H1 (cell line): Measurements from ENCODE around the gene SLC35D2. TPM values are rescaled to one million over a fixed set of nuclear protein-coding genes. Genes with fewer than 3 reads are reported as not detected.

Experiments used
- CTCF ChIA-PET: fragments of 300-600 bp; sonication (Branson Sonifier 250); formaldehyde crosslinking; loops from one replicate; lab custom pipeline; 2021; ENCODE audit not compliant: partially characterized antibody; lab: Charles Lee
- POLR2A ChIA-PET: fragments of 300-600 bp; sonication (Branson Sonifier 250); formaldehyde crosslinking; loops from one replicate; lab custom pipeline; 2021; ENCODE audit warnings: inconsistent platforms; ENCODE audit not compliant: partially characterized antibody; lab: Charles Lee
- DNase-seq, 2 experiments: peaks; one replicate each; pipeline versions ENCODE4 v3.0.0 to v3.0.0-alpha.2; 2010 to 2022; ENCODE audit warnings: low spot score in 2 of 2, low read depth in 1 of 2, mixed read lengths in 1 of 2
- FAIRE-seq: peaks from 2 replicates; lab custom pipeline; 2011; peaks lifted over from hg19 to GRCh38; lab: Jason Lieb, UNC
- H2AFZ ChIP-seq: 2 replicates; pipeline ENCODE4 v1.8.1; 2012; ENCODE audit warnings: low read length, inconsistent platforms
- H2AK5ac ChIP-seq: 2 replicates; pipeline ENCODE4 v1.6.1; 2013; ENCODE audit warnings: low read depth, low read length
- H2BK120ac ChIP-seq: replicated peaks from 2 replicates; pipeline ENCODE3; 2013; ENCODE audit warnings: low read depth, low read length, inconsistent platforms
- H2BK12ac ChIP-seq: 2 replicates; pipeline ENCODE4 v1.6.1; 2013; ENCODE audit warnings: low read depth, low read length
- H2BK15ac ChIP-seq: 2 replicates; pipeline ENCODE4 v1.6.1; 2013; ENCODE audit warnings: low read length
- H2BK20ac ChIP-seq: 2 replicates; pipeline ENCODE4 v1.6.1; 2013; ENCODE audit warnings: low read length
- H2BK5ac ChIP-seq: 2 replicates; pipeline ENCODE4 v1.6.1; 2013; ENCODE audit warnings: low read depth, low read length
- H3K14ac ChIP-seq: 2 replicates; pipeline ENCODE4 v1.6.1; 2013; ENCODE audit warnings: inconsistent platforms; ENCODE audit not compliant: insufficient read length
- H3K18ac ChIP-seq: 2 replicates; pipeline ENCODE4 v1.6.1; 2013; ENCODE audit warnings: low read length; ENCODE audit errors: extremely low read depth
- H3K23ac ChIP-seq: 2 replicates; pipeline ENCODE4 v1.6.1; 2013; ENCODE audit warnings: inconsistent platforms; ENCODE audit not compliant: insufficient read length
- H3K23me2 ChIP-seq: 2 replicates; pipeline ENCODE4 v1.6.1; 2013; ENCODE audit warnings: low read depth, low read length
- H3K27ac ChIP-seq: 2 replicates; pipeline ENCODE4 v1.6.1; 2011; ENCODE audit warnings: low read depth, low read length, inconsistent platforms
- H3K27me3 ChIP-seq, 4 experiments: replicated peaks in 1 of 4; 1 replicate in 1 of 4; 2 replicates in 3 of 4; pipeline versions ENCODE4 v1.6.1 to v1.8.1; 2011 to 2013; ENCODE audit warnings: low read length in 3 of 4, mild to moderate bottlenecking in 3 of 4, inconsistent platforms in 2 of 4, mixed read lengths in 2 of 4, moderate library complexity in 1 of 4; ENCODE audit not compliant: control insufficient read depth in 3 of 4, insufficient read depth in 3 of 4; ENCODE audit errors: extremely low read depth in 1 of 4
- H3K36me3 ChIP-seq, 4 experiments: 2 replicates each; pipeline versions ENCODE4 v1.6.1 to v1.8.1; 2011 to 2013; ENCODE audit warnings: mild to moderate bottlenecking in 4 of 4, low read length in 3 of 4, moderate library complexity in 2 of 4, control low read depth in 1 of 4, inconsistent platforms in 1 of 4; ENCODE audit not compliant: insufficient read depth in 4 of 4, control insufficient read depth in 2 of 4
- H3K4ac ChIP-seq: replicated peaks from 2 replicates; pipeline ENCODE3; 2013; ENCODE audit warnings: low read length, low read depth, mixed read lengths, inconsistent platforms; ENCODE audit not compliant: insufficient read length
- H3K4me1 ChIP-seq, 4 experiments: replicated peaks in 1 of 4; 1 replicate in 1 of 4; 2 replicates in 3 of 4; pipeline versions ENCODE4 v1.6.1 to v1.8.1; 2011 to 2013; ENCODE audit warnings: low read length in 3 of 4, inconsistent platforms in 2 of 4, mixed read lengths in 1 of 4; ENCODE audit not compliant: insufficient read depth in 4 of 4, control insufficient read depth in 3 of 4
- H3K4me2 ChIP-seq, 2 experiments: 2 replicates each; pipeline versions ENCODE4 v1.6.1 to v1.8.1; 2011 to 2013; ENCODE audit warnings: low read depth in 2 of 2, low read length in 2 of 2, control low read depth in 1 of 2, inconsistent platforms in 1 of 2, mild to moderate bottlenecking in 1 of 2; ENCODE audit not compliant: insufficient read depth in 1 of 2
- H3K4me3 ChIP-seq, 4 experiments: fragments of 200-600, 300-600 bp in 1 of 4; sonication (generic), shearing (Covaris generic), sonication (Bioruptor Twin) in 1 of 4; 2 replicates each; pipeline versions ENCODE4 v1.5.1 to v1.8.1; 2011 to 2016; ENCODE audit warnings: low read length in 4 of 4, low read depth in 3 of 4, control low read depth in 2 of 4, inconsistent platforms in 2 of 4, mild to moderate bottlenecking in 2 of 4, mixed read lengths in 1 of 4, moderate library complexity in 1 of 4; ENCODE audit not compliant: insufficient read depth in 2 of 4; ENCODE audit errors: extremely low read depth in 1 of 4
- H3K56ac ChIP-seq: replicated peaks from 2 replicates; pipeline ENCODE3; 2013; ENCODE audit warnings: low read depth, mild to moderate bottlenecking, mixed read lengths, low read length, inconsistent platforms; ENCODE audit not compliant: insufficient read length
- H3K79me1 ChIP-seq: 2 replicates; pipeline ENCODE4 v1.6.1; 2013; ENCODE audit warnings: low read depth, low read length, control low read depth
- H3K79me2 ChIP-seq, 2 experiments: 2 replicates each; pipeline versions ENCODE4 v1.6.1 to v1.8.1; 2012 to 2013; ENCODE audit warnings: low read length in 2 of 2, mild to moderate bottlenecking in 2 of 2, inconsistent platforms in 1 of 2; ENCODE audit not compliant: insufficient read depth in 2 of 2, control insufficient read depth in 1 of 2
- H3K9ac ChIP-seq, 4 experiments: replicated peaks in 1 of 4; 1 replicate in 1 of 4; 2 replicates in 3 of 4; pipeline versions ENCODE4 v1.6.1 to v1.8.1; 2011 to 2013; ENCODE audit warnings: low read depth in 3 of 4, low read length in 3 of 4, control low read depth in 2 of 4, mild to moderate bottlenecking in 2 of 4, moderate library complexity in 2 of 4, inconsistent platforms in 1 of 4; ENCODE audit errors: extremely low read depth in 1 of 4
- H3K9me3 ChIP-seq, 2 experiments: 2 replicates each; pipeline versions ENCODE4 v1.6.1 to v1.8.1; 2012 to 2013; ENCODE audit warnings: mild to moderate bottlenecking in 2 of 2, moderate library complexity in 2 of 2, control low read depth in 1 of 2, inconsistent platforms in 1 of 2, low read depth in 1 of 2, low read length in 1 of 2, mixed read lengths in 1 of 2; ENCODE audit not compliant: insufficient read depth in 2 of 2
- H4K20me1 ChIP-seq, 2 experiments: replicated peaks in 1 of 2; 2 replicates each; pipeline versions ENCODE3 to v1.8.1; 2011 to 2013; ENCODE audit warnings: inconsistent platforms in 2 of 2, low read length in 2 of 2, mild to moderate bottlenecking in 1 of 2; ENCODE audit not compliant: insufficient read depth in 2 of 2, control insufficient read depth in 1 of 2
- H4K5ac ChIP-seq: 2 replicates; pipeline ENCODE4 v1.6.1; 2013; ENCODE audit warnings: low read length, low read depth, mixed read lengths, inconsistent platforms; ENCODE audit not compliant: insufficient read length
- H4K8ac ChIP-seq: 2 replicates; pipeline ENCODE4 v1.8.0; 2013; ENCODE audit warnings: mild to moderate bottlenecking, moderate library complexity, low read length, inconsistent platforms; ENCODE audit not compliant: insufficient read depth; ENCODE audit errors: extremely low read depth
- H4K91ac ChIP-seq: replicated peaks from 2 replicates; pipeline ENCODE3; 2013; ENCODE audit warnings: low read length, mixed read lengths, inconsistent platforms; ENCODE audit not compliant: insufficient read length
- ATF3 ChIP-seq: IDR thresholded peaks from 2 replicates; pipeline ENCODE4 v1.6.1; 2011; ENCODE audit warnings: low read depth, mild to moderate bottlenecking, low read length; ENCODE audit not compliant: insufficient read depth
- E2F6 ChIP-seq: IDR thresholded peaks from 2 replicates; pipeline ENCODE4 v1.6.1; 2012; ENCODE audit warnings: inconsistent platforms
- EGR1 ChIP-seq: IDR thresholded peaks from 2 replicates; pipeline ENCODE4 v1.6.1; 2011; ENCODE audit warnings: low read depth, low read length, borderline replicate concordance
- JUND ChIP-seq: IDR thresholded peaks from 2 replicates; pipeline ENCODE4 v1.6.1; 2011; ENCODE audit warnings: mild to moderate bottlenecking, improper control_type of control experiment, low read length
- WGBS, 2 experiments: shearing (Covaris generic) in 1 of 2; methylation state at CpG; one replicate each; pipeline versions ENCODE4 v1.1.6 to v1.1.7; 2013 to 2015; ENCODE audit warnings: low lambda C conversion rate in 2 of 2, mixed read lengths in 2 of 2, inconsistent platforms in 1 of 2, low coverage in 1 of 2, missing lambda C conversion rate in 1 of 2; ENCODE audit not compliant: insufficient replicate concordance in 2 of 2, insufficient coverage in 1 of 2, insufficient read length in 1 of 2; ENCODE audit errors: extremely low coverage in 1 of 2, missing lambda C conversion rate in 1 of 2; 5-methylcytosine and 5-hydroxymethylcytosine counted together
- polyA plus RNA-seq, 7 experiments: library from polyadenylated mRNA; depleted of rRNA in 3 of 7; stranded (reverse) in 5 of 7; unstranded in 2 of 7; fragments of >200 nt in 5 of 7; fragments of 200-250 nt in 2 of 7; gene quantifications; 1 replicate in 5 of 7; 2 replicates in 1 of 7; 4 replicates in 1 of 7; pipeline versions ENCODE4 v1.2.1 to v1.2.3, GENCODE V29; 2011 to 2013; ENCODE audit warnings: missing spikeins in 2 of 7, mixed read lengths in 2 of 7
- total RNA-seq: library from RNA; stranded (reverse); fragmentation: NEBNext Ultra II Directional; extraction: Animal tissue kit (Norgen Biotek cat#: 25700); gene quantifications from 2 replicates; pipeline ENCODE4 v1.2.1, GENCODE V29; 2021

The SLC35D2 gene
- total and polyA plus RNA-seq, 2 of the 8 experiments (the other 6 are each of a cell fraction or from before 2014, with no cell fraction given) = 9.6 to 11.5 TPM

- Histone ChIP-seq H3K56ac (no peak overlapping the region), H2AFZ (no peak overlapping the region), H2BK15ac (no peak overlapping the region), H3K14ac (no peak overlapping the region), H3K18ac (no peak overlapping the region), H2BK12ac (no peak overlapping the region), H3K79me2 (no peaks in the 10 kb centered on the region), H4K5ac (no peak overlapping the region), H3K4me2 (no peak overlapping the region), H3K9ac (no peak overlapping the region), H4K8ac (no peak overlapping the region), H3K4ac (no peak overlapping the region), H3K9me3 (no peaks in the 10 kb centered on the region; a peak in 1 of 4 replicates), H3K36me3 (no peaks in the 10 kb centered on the region), H3K4me1 (peaks cover 0 to 25% (median 12%) of the 10 kb centered on the region in 4 experiments; a peak in 6 of 7 replicates), H2BK120ac (no peak overlapping the region), H2AK5ac (no peak overlapping the region), H3K27ac (no peak overlapping the region), H4K20me1 (no peaks in the 10 kb centered on the region), H3K79me1 (no peaks in the 10 kb centered on the region), H4K91ac (no peak overlapping the region), H3K27me3 (no peaks in the 10 kb centered on the region), H2BK5ac (no peak overlapping the region), H2BK20ac (no peak overlapping the region), H3K4me3 (no peak overlapping the region), H3K23me2 (no peaks in the 10 kb centered on the region), H3K23ac (no peak overlapping the region)
- DNase-seq (no peak), FAIRE-seq (no peak)
- TF ChIP-seq JUND = no peak
- TF ChIP-seq EGR1 = no peak
- no peak for TF ChIP-seq ATF3
- no peak for TF ChIP-seq E2F6
- CTCF ChIA-PET = interaction anchor here (0.7 to 1.2 kb wide), 2 partner anchors 13 to 95 kb away, joined by 3 to 4 read pairs; no protein-coding TSS in a partner anchor
- 93% methylated on average over 3 of the region's 3 CpGs; no CpG with 5 or more reads in 1 of the 2 experiments for WGBS, 2 experiments
- POLR2A ChIA-PET = no interaction called here
Measured at GRCh38 chr9:96340707-96341106, 42.8 kb downstream of the SLC35D2 start.
